GM18508 (cell line): Measurements from ENCODE around the gene CUL1.
A peak's percentile ranks its signal among the peaks of the same experiment; 100 is the strongest.
"Not testable (repeated sequence)": the region's sequence is repeated elsewhere in the genome, so short reads cannot be mapped to it uniquely, and the experiment has no call there.

Experiments used
- ATAC-seq: cut with Tn5 transposase; IDR thresholded peaks from one replicate; pipeline ENCODE4 v1.9.1; 2021; ENCODE audit warnings: moderate number of reproducible peaks; ENCODE audit not compliant: insufficient read depth, unreplicated experiment

CUL1 gene

GRCh38 chr7:148696787-148697186 lies 1.9 kb upstream of the CUL1 start:
- ATAC-seq, result no peak

DNA sequence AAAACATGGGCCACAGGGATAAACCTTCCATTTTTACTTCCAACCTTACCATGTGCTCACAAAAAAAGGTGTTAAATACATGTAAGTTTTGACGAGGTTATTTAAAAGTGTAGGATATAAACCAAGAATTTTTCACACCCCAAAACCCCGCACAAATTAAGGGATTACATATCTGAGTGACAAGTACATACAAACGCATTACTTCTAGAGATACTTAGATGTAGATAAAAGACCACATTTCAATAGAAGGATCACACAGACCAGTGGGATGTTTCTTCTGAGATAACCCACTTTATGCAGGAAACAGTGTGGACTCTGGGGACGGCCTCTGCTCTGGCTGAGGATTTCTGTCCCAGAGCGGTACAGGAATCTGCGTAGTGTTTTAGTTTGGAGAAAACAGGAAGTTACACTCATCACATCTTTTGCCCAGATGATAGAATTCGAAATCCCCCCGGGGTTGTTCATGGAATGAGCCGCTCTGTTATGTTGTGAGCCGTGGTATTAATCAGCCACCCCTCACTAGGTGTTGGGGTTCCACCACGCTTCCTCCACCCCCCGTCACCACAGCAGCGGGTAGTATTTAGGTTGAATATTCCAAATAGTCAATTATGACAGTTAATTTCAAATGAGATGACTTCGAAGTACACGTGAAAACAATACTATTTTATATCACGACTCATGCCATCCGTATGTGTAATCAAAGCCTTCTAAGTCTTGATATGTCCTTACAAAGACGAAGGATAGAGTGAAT lies 1.3 kb upstream of the CUL1 start:
- ATAC-seq, result no peak

GRCh38 chr7:148698007-148698396 lies 701 bp upstream of the CUL1 start:
- no peak for ATAC-seq

GRCh38 chr7:148699024-148699781 lies 500 bp downstream of the CUL1 start:
- peak; percentile 23 for ATAC-seq

GRCh38 chr7:148699782-148700629 lies 1.3 kb downstream of the CUL1 start:
- no peak for ATAC-seq

- no peak for ATAC-seq
These were observed 2.0 kb downstream of the CUL1 start for GRCh38 chr7:148700661-148701064.

- no peak for ATAC-seq
These were observed 2.7 kb downstream of the CUL1 start for GRCh38 chr7:148701414-148701813.

- no peak for ATAC-seq
These were observed 4.4 kb downstream of the CUL1 start for GRCh38 chr7:148702876-148703670.

DNA sequence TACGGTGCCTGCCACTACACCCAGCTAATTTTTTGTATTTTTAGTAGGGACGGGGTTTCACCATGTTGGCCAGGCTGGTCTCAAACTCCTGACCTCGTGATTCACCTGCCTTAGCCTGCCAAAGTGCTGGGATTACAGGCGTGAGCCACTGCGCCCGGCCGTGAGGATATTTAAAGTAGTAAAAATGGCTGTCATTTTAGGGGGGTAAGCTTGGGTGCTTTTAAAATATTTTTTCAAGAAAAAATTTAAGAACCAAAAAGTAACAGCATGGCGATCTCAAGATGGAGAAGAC lies 4.9 kb downstream of the CUL1 start:
- not testable (repeated sequence) for ATAC-seq

- no peak for ATAC-seq
These were observed 5.5 kb downstream of the CUL1 start for GRCh38 chr7:148704189-148704588.

DNA sequence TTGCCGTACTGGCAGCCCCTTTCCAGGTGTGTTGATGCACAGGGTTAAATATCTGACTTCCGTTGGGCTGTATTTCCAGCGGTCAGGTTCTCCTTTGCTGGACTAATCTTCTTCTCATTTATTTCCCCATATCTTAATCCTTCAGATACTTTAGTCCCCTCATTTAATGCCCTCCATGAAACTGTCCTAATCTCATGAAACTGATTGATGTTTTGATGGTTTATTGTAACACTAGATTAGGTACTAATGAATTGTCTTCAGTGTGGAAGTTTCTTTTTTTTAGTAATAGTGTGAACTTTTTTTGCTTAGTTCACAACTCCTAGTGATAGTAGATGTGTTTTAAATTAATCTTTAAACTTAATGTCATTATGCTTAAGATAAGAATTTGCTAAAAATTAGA lies 6.3 kb downstream of the CUL1 start:
- ATAC-seq, result no peak

- no peak for ATAC-seq
These were observed 7.7 kb downstream of the CUL1 start for GRCh38 chr7:148706368-148706767.

DNA sequence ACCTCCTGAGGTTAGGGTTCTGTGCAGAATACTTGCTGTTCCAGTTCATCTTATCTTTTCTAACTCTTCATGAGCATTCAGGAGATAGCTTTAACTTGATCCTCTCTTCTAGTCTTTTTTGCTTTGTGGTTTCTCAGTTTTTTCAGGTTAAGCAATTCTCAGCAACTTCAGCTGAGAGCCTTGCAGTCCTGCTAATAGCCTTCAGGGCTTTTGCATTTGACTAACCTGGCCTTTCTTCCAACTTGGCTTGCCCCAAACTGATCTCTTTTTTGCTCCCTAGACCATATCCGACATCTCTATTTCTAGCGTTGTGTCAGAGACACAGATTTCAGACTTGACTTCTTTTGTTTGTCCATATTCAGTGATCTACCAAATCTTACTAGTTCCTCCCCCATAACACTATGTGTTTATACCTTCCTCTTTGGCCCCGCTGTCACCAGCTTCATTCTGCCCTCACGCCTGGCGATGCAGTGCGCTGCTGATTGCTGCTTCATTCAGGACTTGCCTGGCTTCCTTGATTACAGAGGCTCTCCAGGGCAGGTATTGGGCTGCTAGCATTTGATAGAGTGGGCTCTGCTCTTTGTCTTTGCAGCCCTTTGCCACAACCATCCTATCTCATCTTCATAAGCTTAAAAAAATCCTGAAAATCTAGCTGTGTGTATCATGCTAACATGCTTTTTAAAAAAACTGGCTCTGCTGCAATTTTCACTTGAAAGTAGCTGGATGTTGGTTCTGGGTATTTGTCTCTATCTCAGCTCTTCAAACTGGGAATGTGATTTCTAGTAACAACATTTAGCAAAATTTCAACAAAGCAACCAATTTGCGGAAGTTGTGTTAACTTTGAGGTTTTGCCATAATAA lies 9.6 kb downstream of the CUL1 start:
- ATAC-seq, result no peak

- ATAC-seq, result no peak
These were observed 10.3 kb downstream of the CUL1 start for GRCh38 chr7:148709014-148709413.

- not testable (repeated sequence) for ATAC-seq
These were observed 11.7 kb downstream of the CUL1 start for GRCh38 chr7:148710426-148710825.

DNA sequence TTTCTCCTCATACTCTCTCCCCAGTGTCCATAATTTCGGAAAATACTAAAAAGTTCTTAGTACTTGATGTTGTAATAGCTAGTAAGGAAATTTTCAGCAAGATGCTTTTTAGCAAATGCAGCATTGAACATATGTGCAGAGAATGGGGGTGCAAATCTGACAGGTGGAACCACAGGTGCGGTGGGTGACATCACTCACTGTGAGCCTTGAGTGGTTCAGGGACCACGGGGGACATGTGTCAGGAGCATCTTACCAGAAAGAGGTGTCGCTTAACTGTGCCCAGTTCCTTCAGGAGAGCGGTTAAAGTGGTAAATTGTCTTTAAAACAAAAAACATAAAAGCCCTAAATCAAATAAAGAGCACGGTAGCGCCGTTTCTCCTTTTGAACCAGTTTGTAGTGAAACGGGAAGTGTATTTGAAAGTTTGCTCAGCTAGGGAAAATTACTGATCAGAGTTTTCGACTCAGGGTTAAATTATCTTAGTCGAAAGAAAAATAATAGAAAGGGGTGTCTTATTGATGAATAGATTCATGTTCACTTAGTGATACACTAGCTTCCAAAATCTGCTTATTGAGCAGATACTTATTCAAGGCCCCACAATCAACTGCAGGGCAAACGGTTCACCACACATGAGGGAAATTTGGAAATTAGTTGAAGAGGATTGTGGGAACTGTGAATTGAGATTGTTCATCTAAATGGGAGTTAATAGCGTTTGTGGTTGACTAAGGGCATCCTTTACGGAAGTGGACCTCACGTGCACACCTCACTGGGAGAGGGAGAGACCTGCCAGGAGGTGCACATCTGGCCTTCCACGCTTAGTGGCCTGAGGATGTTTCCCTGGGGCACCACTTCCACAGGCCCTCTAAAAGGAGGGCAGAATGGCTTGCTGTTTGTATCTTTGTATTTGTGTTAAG lies 12.7 kb downstream of the CUL1 start:
- no peak for ATAC-seq

GRCh38 chr7:148712678-148713329 lies 14.1 kb downstream of the CUL1 start:
- ATAC-seq, result no peak

DNA sequence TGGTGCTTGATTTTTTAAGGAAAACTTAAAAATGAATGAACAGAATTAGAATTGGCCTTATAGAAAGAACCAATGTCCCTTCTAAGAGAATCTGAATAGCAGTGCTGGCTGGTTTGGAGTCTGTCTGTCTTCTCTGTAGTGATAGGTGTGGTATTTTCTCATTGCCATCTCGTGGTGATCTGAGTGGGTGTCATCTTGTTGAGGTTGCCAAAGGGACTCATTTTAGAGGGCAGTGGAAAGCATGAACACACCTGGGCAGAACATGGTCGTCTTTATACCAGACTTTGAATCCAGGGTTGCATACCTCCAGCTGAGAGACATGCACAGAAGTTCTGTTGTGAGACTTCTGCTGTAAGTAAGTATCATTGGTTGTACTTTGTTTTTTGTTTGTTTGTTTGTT lies 15.8 kb downstream of the CUL1 start:
- ATAC-seq, result no peak
